Heart right ventricle (tissue), 16 donors: ENCODE measurements around the gene PAK1. TPM values are rescaled to one million over a fixed set of nuclear protein-coding genes. Genes with fewer than 3 reads are reported as not detected.

Experiments used
- ATAC-seq, 8 donors: fragments of 200-7000 bp; cut with Tn5 transposase; one replicate each; pipeline ENCODE4 v1.9.1; 2020; ENCODE audit warnings: mild to moderate bottlenecking in 8 of 8, moderate library complexity in 8 of 8, moderate number of reproducible peaks in 1 of 8
- DNase-seq, 2 donors: peaks; one replicate each; pipeline ENCODE4 v3.0.0-alpha.2; 2020
- H3K27ac ChIP-seq, 10 donors: fragments of 200-600 bp; sonication (generic) in 2 of 10; one replicate each; pipeline versions ENCODE4 v1.5.0 to v1.8.0; 2020 to 2022; ENCODE audit warnings: mild to moderate bottlenecking in 3 of 10
- H3K27me3 ChIP-seq, 7 donors: fragments of 200-600 bp; one replicate each; pipeline ENCODE4 v1.8.0; 2021 to 2022; ENCODE audit warnings: mild to moderate bottlenecking in 2 of 7
- H3K36me3 ChIP-seq, 9 donors: fragments of 200-600 bp; sonication (generic) in 1 of 9; one replicate each; pipeline versions ENCODE4 v1.5.0 to v1.8.0; 2020 to 2022; ENCODE audit warnings: mild to moderate bottlenecking in 2 of 9
- H3K4me1 ChIP-seq, 9 donors: fragments of 200-600 bp; sonication (generic) in 1 of 9; one replicate each; pipeline versions ENCODE4 v1.5.0 to v1.8.0; 2020 to 2022; ENCODE audit warnings: mild to moderate bottlenecking in 4 of 9
- H3K4me3 ChIP-seq, 10 donors: fragments of 200-600 bp; sonication (generic) in 2 of 10; one replicate each; pipeline versions ENCODE4 v1.5.0 to v1.8.0; 2020 to 2022; ENCODE audit warnings: mild to moderate bottlenecking in 7 of 10, moderate library complexity in 2 of 10
- H3K9me3 ChIP-seq, 11 donors: fragments of 200-600 bp in 10 of 11; sonication (generic) in 2 of 11; one replicate each; pipeline versions ENCODE4 v1.5.0 to v1.8.0; 2013 to 2022; ENCODE audit warnings: mild to moderate bottlenecking in 2 of 11, control low read depth in 1 of 11, moderate library complexity in 1 of 11
- CTCF ChIP-seq, 9 donors: fragments of 200-600 bp; sonication (generic) in 2 of 9; IDR thresholded peaks; one replicate each; pipeline versions ENCODE4 v1.5.0 to v1.8.0; 2021 to 2022; ENCODE audit warnings: antibody characterized with exemption in 9 of 9, mild to moderate bottlenecking in 5 of 9, moderate library complexity in 1 of 9
- WGBS, 2 donors: extraction: QIAGEN DNeasy Blood & Tissue Kit; methylation state at CpG; one replicate each; pipeline ENCODE4 v1.1.7; 2013; ENCODE audit warnings: inconsistent platforms in 1 of 2; 5-methylcytosine and 5-hydroxymethylcytosine counted together
- intact Hi-C, 10 donors: fragments of 100-400 bp; cut with DNase I; formaldehyde crosslinking; loops; one replicate each; pipeline versions ENCODE4 v1.11.1 to v1.14.2; 2022
- polyA plus RNA-seq, 2 donors: library from polyadenylated mRNA; stranded (reverse); fragments of 200-250 nt; gene quantifications; one replicate each; pipeline ENCODE4 v1.2.3, GENCODE V29; 2013
- total RNA-seq, 10 donors: library from RNA; stranded (reverse); fragmentation: NEBNext Ultra II Directional in 3 of 10; extraction: Animal tissue kit (Norgen Biotek cat#: 25700) in 3 of 10; gene quantifications; one replicate each; pipeline versions ENCODE4 v1.2.1 to v1.2.4, GENCODE V29; 2021 to 2023
- donor health status: Arrhythmogenic right ventricular cardiomyopathy.
- donor health status: ischemic (EF 13 %, LVEDD 7.1; RV severe dilation, severe dysfunction).
- donor health status: healthy with polysubstance abuse.
- donor health status: DM: no; HTN: yes; CAD: no.
- donor health status: DM: no; HTN: no; CAD: no.
- donor health status: ischemic (EF 25% LVEDD 6.9; RV normal size, moderate dysfunction).
- donor health status: ischemic (EF 25% LVEDD 5.7; RV mildly dilated, moderate dysfunction).
- donor health status: healthy.
- donor health status: DM: yes; HTN: yes; CAD: no.
- donor health status: Ischemic cardiomyopathy.
- donor health status: ischemic (EF 35%, LVEDD 5.7; RV mildly dilated, moderate dysfunction).
- donor health status: nonischemic (EF 11% LVEDD 7.7; RV severe dilation, severe dysfunction).
- donor health status: DM: yes; HTN: yes; CAD: no.
- donor health status: PGD.
- donor health status: ischemic (EF 29% LVEDD 5.4; RV normal size, mild dysfunction).
- donor health status: nonischemic (EF 23%, LVEDD 6.1; RV moderate dilation, normal function).

The PAK1 gene
- total and polyA plus RNA-seq, 12 donors = 2.4 to 17.7 (median 6.8) TPM

DNA sequence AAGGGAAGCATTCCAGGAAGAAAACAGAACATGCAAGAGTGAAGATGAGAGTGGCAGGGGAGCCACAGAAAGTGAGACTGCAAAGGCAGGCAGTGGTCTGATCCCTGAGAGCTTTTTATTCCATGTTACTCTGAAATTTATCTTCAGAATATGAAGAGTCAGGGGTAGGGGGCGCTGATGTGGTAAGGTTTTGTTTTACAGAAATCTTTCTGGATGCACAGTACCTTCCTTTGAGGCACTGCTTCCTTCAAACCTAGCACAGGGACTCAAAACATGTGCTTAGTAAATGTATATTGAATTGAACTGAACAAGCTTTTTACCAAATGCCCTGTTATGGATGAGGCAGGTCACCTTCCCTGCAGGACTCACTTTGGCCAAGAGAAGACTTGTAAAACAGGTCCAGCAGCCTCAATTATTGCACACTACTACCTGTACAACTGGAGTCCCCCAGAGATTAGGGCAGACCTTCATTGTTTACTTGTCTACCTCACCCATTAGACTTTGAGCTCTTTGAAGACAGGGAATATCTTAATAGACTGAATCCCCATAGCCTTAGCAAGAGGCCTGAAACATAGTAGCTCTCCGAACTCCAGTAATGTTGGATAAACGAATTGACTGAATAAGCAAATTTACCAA is 2.2 kb downstream of the PAK1 start:
- intact Hi-C loops = no loop called here

DNA sequence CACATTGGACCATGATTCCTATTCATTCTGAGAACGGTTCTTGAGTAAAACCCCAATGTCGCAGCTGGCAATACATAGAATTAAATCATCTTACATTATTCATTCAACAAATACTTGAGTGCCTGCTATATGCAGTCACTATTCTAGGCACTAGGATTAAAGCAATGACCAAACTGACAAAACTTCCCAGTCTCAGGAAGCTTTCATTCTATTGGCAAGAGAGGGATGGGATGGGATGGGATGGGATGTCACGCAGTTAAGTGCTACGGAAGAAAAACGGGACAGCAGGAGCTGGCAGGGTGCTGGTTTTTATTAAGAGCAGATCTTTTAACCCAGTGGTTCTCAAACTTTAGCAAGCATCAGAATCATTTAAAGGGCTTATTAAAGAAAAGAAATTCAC is 2.9 kb downstream of the PAK1 start:
- WGBS, 2 donors = 84% methylated on average over 5 of the region's 5 CpGs
- DNase-seq (no peak), ATAC-seq (no peak)
- no peak overlapping the region for H3K4me3 ChIP-seq
- no peaks in the 10 kb centered on the region for H3K9me3 ChIP-seq
- TF ChIP-seq CTCF (IDR thresholded peaks at IDR 0.05) = no peak
- no peak overlapping the region for H3K27ac ChIP-seq
- no peaks in the 10 kb centered on the region for H3K36me3 ChIP-seq
- H3K4me1 ChIP-seq = peaks cover 0 to 20% (median 7%) of the 10 kb centered on the region in 9 donors
- H3K27me3 ChIP-seq = peaks cover 0 to 18% (median 0%) of the 10 kb centered on the region in 7 donors
- intact Hi-C loops = no loop called here

More for the DNA sequence above, 2.2 kb downstream of the PAK1 start:
- no peaks in the 10 kb centered on the region for H3K36me3 ChIP-seq
- 87% methylated on average over 3 of the region's 3 CpGs for WGBS, 2 donors
- ATAC-seq (no peak), DNase-seq (no peak)
- peak in 2 of 9 donors; percentile 27 to 29 for TF ChIP-seq CTCF (IDR thresholded peaks at IDR 0.05)
- H3K9me3 ChIP-seq = peaks cover 0 to 4% (median 0%) of the 10 kb centered on the region in 11 donors
- peaks cover 0 to 18% (median 0%) of the 10 kb centered on the region in 7 donors for H3K27me3 ChIP-seq
- no peak overlapping the region for H3K4me3 ChIP-seq
- no peak overlapping the region for H3K27ac ChIP-seq
- H3K4me1 ChIP-seq = peaks cover 0 to 20% (median 7%) of the 10 kb centered on the region in 9 donors

GRCh38 chr11:77470504-77470903 is 3.4 kb downstream of the PAK1 start:
- 85 to 97% methylated on average over 2 of the region's 2 CpGs for WGBS, 2 donors
- H3K27me3 ChIP-seq = peaks cover 0 to 18% (median 0%) of the 10 kb centered on the region in 7 donors
- H3K27ac ChIP-seq = no peak overlapping the region
- no peak for DNase-seq
- H3K4me1 ChIP-seq = peaks cover 0 to 20% (median 7%) of the 10 kb centered on the region in 9 donors
- H3K9me3 ChIP-seq = no peaks in the 10 kb centered on the region
- no peak overlapping the region for H3K4me3 ChIP-seq
- no peak for ATAC-seq
- no peaks in the 10 kb centered on the region for H3K36me3 ChIP-seq
- intact Hi-C loops = no loop called here
- TF ChIP-seq CTCF (IDR thresholded peaks at IDR 0.05) = no peak

GRCh38 chr11:77468527-77468926 is 5.4 kb downstream of the PAK1 start:
- Histone ChIP-seq H3K36me3 (no peaks in the 10 kb centered on the region), H3K27me3 (peaks cover 0 to 18% (median 0%) of the 10 kb centered on the region in 7 donors), H3K4me1 (peaks cover 0 to 10% (median 7%) of the 10 kb centered on the region in 9 donors), H3K4me3 (no peak overlapping the region), H3K27ac (no peak overlapping the region), H3K9me3 (no peaks in the 10 kb centered on the region)
- DNase-seq (no peak), ATAC-seq (no peak)
- 85 to 88% methylated on average over 1 of the region's 1 CpG for WGBS, 2 donors
- intact Hi-C loops = no loop called here
- TF ChIP-seq CTCF (IDR thresholded peaks at IDR 0.05) = peak in 1 of 9 donors; percentile 26
